Hepatocyte (in vitro differentiated cells): ENCODE measurements around the gene COL13A1.

Experiments used
- EZH2 ChIP-seq: fragments of 200-600 bp; sonication (generic); IDR thresholded peaks from 2 replicates; pipeline ENCODE4 v1.6.1; 2016; ENCODE audit warnings: antibody characterized with exemption, mild to moderate bottlenecking, borderline replicate concordance
- TF ChIP-seq, protein P1 (sequence below): fragments of 200-600 bp; sonication (generic); IDR thresholded peaks from 2 replicates; pipeline ENCODE4 v1.5.1; 2016; ENCODE audit warnings: antibody characterized with exemption, mild to moderate bottlenecking; ENCODE audit not compliant: poor library complexity

- TF ChIP-seq, protein P1, sequence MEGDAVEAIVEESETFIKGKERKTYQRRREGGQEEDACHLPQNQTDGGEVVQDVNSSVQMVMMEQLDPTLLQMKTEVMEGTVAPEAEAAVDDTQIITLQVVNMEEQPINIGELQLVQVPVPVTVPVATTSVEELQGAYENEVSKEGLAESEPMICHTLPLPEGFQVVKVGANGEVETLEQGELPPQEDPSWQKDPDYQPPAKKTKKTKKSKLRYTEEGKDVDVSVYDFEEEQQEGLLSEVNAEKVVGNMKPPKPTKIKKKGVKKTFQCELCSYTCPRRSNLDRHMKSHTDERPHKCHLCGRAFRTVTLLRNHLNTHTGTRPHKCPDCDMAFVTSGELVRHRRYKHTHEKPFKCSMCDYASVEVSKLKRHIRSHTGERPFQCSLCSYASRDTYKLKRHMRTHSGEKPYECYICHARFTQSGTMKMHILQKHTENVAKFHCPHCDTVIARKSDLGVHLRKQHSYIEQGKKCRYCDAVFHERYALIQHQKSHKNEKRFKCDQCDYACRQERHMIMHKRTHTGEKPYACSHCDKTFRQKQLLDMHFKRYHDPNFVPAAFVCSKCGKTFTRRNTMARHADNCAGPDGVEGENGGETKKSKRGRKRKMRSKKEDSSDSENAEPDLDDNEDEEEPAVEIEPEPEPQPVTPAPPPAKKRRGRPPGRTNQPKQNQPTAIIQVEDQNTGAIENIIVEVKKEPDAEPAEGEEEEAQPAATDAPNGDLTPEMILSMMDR, result no peak
- TF ChIP-seq EZH2, result no peak
Measured at GRCh38 chr10:69963835-69964710, 162.4 kb downstream of the COL13A1 start.
